T-helper 2 cell (primary cell): Measurements from ENCODE around the gene ZNF117.
"Not testable (repeated sequence)": the region's sequence is repeated elsewhere in the genome, so short reads cannot be mapped to it uniquely, and the experiment has no call there.

Experiments used
- DNase-seq, 5 experiments: peaks; one replicate each; pipeline versions ENCODE4 v3.0.0 to v3.0.0-alpha.2; 2012 to 2022

ZNF117 gene

DNA sequence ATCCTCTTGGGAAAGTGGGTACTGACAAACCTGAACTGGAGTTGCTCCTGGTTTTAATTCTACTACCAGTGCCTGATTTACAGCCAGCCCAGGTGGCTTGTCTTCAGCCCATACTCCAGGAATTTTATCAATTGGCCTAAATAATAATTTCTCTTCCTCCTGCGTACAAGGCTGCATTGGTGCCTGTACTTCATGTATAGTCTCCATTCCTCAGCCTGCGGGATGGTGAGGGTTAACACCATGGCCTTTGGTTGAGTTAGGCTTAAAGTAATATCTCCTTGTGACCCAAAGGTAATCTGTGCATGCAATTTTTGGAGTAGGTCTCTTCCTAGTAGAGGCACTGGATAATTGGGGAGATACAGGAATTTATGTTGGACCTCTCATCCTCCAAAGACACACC lies 5.5 kb upstream of the ZNF117 start:
- no peak for DNase-seq

DNA sequence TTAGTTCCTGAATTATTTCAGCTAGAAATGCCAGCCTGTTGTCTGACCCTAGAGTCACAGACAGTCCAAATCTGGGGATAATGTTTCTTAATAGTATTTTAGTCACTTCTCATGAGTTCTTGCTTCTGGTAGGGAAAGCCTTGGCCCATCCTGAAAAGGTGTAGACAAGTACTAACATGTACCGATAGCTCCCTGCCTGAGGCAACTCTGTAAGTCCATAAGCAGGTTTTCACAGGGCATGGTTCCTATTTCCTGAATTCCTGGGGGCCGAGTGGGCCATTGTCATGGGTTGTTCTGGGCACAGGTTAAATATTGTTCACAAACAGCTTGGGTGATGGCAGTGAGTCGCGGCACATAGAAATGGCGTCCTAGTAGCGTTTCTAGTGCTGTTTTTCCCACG lies 3.1 kb upstream of the ZNF117 start:
- DNase-seq: no peak

DNA sequence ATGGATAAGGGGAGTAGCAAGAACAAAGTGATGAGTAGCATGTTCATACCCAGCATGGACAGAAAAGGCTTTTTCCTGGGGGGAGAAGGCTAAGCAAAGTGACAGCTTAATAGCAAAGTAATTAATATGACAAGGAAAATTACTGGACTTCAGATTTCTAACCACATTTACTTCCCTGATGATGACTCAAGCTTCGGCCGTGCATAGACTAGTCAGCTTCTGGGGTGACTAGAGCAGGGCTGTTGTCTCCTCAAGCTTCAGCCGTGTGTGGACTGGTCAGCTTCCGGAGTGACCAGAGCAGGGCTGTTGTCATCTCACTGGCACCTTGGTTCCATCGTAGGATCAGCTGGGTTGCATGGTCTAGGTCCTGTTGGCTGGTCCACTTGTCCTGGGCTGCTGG lies 2.1 kb upstream of the ZNF117 start:
- DNase-seq: no peak

DNA sequence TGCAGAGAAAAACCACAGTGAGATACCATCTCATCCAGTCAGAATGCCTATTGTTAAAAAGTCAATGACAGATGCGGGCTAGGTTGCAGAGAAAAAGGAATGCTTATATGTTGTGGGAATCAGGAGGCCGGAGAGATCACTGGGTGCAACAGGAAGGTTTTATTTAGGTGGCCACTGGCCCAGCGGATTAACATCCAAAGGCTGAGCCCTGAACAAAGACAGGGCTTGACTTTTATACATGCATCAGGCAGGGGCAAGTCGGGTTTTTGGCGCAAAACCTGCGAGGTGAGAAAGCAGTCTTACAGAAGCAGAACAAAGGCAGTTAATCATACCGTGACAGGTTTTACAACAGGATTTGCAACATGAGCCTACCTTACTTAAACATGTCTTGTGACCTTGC lies 620 bp downstream of the ZNF117 start:
- no peak for DNase-seq

DNA sequence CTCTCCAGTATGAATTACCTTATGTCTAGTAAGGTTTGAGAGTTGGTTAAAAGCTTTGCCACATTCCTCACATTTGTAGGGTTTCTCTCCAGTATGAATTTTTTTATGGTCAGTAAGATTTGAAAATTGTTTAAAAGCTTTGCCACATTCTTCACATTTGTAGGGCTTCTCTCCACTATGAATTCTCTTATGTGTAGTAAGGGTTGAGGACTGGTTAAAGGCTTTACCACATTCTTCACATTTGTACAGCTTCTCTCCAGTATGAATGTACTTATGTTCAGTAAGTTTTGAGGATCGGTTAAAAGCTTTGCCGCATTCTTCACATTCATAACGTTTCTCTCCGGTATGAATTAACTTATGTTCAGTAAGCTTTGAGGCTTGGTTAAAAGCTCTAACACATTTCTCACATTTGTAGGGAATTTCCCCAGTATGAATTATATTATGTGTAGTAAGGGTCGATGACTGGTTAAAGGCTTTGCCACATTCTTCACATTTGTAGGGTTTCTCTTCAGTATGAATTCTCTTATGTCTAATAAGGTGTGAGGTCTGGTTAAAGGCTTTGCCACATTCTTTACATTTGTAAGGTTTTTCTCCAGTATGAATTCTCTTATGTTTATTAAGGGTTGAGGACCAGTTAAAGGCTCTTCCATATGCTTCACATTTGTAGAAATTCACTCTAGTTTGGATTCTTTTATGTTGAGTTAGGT lies 12.2 kb downstream of the ZNF117 start:
- DNase-seq: no peak

DNA sequence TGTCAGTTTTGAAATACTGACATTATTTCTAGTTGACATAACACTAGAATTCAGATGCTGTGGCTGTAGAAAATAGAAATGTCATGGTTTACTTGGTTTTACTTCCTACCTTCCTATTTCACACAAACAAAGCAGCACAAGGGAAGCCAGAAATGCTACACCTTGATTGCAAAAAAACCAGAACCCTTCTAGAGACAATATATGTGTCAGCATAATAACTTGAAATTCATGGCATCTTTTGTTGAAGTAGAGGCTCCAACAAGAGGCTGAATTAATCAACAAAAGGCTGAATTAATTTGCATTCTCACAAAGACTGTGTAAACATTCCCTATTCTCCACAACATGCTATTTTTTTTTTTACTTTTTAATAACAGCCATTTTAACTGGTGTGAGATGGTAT lies 25.2 kb downstream of the ZNF117 start:
- DNase-seq: no peak

DNA sequence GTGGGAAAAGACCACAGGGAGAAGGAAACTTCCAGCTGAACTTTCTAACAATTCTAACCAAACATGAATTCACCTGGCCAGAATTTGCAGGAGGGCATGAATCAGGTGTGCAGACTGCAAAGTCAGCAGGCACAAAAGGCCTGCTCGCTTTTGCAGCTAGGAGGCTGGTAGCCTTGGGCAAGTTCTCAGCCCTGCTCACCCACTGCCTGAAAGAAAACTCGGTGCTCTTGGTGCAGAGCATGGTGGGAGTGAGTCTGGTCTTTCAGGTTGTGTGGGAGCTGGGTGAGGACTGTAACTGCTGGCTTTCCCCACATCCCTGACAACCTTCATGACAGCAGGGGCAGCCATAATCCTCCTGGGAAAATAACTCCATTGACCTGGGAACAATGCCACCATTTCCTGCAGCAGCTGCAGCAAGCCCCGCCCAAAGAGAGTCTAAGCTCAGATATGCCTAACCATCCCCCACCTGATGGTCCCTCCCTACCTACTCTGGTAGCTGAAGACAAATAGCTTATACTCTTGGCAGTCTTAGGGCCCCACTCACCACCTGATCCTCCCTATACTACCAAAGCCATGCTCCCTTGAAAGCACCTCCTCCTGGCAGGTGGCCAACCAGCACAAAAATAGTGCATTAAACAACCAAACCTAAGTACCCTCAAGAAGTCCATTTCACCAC lies 31.6 kb downstream of the ZNF117 start:
- DNase-seq: no peak

DNA sequence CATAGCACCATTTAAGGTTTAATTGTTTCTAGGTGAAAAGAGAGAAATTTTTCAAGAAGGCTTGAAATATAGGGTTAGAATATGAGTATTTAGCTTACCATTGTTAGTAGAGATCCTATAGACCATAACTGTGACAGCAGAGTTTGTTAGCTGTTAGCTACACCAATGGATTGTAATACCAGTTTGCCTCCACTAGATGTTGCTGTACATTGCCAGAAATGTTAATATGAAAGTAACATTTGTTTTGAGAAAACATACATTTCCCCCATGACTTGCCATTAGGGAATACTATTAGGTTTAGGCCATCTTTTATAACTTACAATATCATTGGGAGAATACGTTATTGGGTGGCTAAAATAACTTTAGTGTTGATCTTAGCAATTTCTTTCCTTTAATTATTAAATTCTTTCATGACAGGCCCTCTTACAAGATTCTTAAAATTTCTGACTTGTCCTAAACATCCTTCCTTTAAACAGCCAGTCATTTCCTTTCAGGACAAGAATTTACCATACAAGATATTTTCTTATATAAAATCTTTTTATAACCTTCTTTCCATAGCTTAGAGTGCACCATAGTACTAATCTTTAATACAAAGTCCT lies 39.5 kb downstream of the ZNF117 start:
- peak in 2 of 5 experiments; percentile 12 to 41 for DNase-seq

DNA sequence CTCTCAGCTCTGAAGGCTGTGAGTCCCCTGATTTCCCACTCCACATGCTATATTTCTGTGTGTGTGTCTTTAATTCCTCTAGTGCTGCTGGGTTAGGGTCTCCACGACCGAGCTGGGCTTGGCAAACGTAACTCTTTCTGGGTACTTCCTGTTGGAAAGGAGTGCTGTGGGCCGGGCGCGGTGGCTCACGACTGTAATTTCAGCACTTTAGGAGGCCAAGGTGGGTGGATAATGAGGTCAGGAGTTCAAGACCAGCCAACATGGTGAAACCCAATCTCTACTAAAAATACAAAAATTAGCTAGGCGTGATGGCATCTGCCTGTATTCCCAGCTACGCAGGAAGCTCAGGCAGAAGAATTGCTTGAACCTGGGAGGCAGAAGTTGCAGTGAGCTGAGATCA lies 40.2 kb downstream of the ZNF117 start:
- not testable (repeated sequence) for DNase-seq

DNA sequence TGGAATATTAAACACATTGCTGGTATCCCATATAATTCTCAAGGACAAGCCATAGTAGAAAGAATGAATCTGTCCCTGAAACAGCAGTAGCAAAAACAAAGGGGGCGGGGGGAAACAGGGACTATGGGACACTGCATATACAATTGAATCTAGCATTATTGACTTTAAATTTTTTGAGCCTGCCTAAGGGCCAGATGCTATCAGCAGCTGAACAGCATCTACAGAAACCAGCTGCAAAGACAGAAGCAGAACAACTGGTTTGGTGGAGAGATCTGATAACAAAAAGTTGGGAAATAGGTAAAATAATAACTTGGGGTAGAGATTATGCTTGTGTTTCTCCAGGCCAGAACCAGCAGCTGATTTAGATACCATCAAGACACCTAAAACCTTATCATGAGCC lies 42.1 kb downstream of the ZNF117 start:
- not testable (repeated sequence) for DNase-seq

DNA sequence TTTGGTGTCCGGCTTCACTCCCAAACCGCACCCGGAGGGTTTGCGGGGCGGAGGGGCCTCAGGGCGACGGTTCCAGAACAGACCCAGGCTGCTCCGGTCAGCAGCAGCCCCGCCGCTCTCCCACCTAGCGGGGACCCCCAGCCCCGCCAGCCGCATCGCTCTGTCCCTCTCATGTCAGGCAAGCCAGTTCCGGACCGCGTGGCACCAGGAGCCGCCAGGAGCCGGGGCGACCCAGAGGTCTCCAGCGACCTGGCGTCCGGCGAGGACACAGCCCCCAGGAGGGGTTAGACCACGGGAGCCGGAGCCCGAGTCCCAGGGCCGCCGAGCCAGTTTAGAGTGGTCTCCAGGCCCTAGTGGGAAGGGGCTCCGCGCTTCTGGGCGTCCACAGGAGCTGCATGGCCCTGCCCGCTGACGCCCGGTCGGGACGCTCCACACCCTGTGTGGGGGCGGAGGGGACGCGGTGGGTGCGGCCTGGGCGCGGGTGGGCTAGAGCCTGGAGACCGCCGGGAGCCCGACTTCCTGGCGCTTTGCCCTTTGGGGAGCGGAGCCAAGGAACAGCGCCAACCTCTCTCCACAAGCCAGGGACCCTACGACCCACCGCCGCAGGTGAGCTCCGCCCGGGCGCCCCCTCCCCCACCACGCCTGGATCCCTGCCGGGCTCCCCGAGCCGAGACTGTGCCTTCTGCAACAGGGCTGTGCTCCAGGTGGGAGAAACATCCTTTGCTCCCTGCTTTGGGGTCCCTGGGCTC lies 43.4 kb downstream of the ZNF117 start:
- DNase-seq: no peak

DNA sequence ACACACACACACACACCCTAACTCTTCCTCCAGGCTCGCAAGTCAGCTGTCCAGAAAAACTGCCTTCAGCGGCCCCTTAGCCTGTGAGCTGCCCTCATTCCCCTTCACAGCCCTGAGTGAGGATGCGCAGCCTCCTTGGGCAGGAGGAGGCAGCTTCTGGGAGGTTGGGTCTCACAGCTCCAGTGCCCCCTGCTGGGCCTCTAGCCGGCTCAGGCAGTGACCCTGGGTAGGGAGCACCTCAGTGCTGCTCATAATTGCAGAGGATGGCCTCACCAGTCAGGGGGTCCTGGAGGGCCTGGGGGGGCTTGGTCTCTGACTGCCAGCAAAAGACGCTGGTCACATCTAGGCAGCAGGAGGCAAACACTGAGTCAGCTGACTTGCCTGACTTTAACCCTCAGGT lies 44.1 kb downstream of the ZNF117 start:
- peak in 1 of 5 experiments; percentile 2 for DNase-seq

DNA sequence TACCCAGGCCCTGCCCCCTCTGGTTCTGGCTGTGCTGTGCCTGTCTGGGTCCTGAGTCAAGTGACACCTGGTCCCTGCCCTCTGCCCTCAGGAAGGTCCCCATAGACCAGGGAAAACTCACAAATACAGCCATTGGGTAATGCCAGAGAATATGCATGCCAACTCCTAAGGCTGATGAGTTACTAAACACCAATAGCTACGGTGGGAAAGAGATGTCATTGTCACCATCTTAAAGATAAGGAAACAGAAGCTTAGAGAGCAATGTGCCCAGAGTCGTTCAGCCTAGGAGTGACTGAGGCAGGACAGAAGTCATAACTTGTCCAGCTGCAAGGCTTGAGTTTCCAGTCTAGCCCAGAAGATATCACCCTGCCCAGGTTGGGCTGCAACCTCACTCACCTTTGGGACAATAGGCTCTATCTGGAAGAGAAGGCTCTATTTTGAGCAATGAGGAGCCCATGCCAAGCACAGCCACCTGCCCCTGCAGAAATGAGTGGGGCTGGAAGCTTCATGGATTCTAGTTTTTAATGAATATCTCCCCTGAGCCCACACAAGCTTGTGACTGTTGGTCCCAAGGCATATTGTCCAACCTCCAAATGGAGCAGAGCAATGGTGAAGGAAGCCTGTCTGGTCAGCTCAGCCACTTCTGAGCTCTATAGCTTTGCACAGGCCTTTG lies 45.2 kb downstream of the ZNF117 start:
- DNase-seq: no peak

DNA sequence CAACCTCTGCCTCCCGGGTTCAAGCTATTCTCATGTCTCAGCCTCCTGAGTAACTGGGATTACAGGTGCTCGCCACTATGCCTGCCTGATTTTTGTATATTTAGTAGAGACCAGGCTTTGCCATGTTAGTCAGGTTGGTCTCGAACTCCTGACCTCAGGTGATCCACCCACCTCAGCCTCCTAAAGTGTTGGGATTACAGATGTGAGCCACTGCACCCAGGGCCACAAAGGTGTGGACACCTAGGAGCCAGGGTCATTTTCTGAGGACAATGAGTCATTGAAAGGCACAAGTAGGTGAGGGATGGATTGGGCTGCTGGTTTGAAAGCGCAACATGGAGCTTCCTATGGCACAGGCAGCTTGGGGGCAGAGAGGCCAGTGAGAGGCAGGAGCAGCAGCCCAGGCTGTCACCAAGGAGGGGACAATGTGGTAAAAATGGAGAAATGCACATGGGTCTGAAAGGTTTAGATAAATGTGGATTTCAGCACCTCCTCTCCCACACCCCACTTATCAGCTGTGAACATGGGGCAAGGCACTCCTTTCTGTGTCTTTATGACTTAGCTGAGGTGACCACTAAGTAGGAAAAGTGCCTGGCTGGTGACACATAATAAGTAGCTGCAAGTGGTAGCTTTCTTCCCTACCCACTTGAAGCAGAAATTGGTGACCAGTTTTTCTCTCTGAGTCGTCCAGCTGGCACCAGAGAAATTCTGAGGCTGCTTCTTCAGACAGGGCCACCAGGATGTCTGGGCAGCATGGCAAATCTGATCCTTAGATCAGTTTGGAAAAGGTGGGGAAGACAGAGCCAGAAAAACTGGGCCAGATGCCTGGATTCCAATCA lies 46.0 kb downstream of the ZNF117 start:
- not testable (repeated sequence) for DNase-seq

DNA sequence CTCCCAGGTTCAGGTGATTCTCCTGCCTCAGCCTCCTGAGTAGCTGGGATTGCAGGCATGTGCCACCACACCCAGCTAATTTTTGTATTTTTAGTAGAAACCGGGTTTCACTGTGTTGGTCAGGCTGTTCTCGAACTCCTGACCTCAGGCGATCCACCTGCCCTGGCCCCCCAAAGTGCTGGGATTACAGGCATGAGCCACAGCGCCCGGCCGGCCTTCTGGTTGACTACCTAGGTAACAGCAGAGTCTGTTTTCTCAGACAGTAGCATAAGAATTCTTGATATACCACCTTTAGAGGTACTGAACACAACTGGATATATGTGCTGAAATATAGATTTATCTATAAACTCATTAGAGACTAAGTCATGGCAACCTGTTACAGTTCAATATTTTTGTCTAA lies 50.8 kb downstream of the ZNF117 start:
- not testable (repeated sequence) for DNase-seq

DNA sequence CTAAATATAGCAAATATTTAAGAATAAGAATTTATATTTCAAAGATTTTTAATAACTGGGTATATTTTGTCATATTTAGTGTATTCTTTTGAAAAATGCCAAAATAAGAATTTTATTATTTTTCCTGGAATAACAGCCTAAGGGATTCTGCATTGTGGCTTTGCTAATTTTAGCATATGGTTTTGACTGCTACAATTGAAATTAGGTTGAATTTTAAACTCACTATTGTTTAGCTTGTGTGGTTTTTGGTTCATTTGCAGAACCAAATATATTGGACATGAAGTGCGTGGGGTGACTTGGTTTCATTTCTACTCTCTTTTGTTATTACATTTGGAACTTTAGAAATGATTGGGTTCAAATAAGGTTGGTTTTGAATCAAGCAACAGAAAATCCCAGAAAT lies 52.3 kb downstream of the ZNF117 start:
- DNase-seq: no peak

DNA sequence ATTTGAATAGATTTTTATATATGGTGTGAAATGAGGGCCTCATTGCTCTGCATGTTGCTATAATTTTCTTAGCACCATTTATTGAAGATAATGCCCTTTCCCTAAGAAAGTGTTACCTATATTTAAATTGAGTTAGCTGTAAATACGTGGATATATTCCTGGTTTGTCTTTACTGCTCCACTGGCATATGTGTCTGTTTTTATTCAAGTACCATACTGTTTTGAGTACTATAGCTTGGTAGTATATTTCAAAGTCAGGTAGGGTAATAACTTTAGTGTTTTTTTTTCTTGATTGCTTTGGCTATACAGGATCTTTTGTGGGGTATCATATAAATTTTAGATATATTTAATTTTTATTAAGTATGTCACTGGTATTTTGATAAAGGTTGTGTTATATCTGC lies 56.4 kb downstream of the ZNF117 start:
- DNase-seq: no peak

DNA sequence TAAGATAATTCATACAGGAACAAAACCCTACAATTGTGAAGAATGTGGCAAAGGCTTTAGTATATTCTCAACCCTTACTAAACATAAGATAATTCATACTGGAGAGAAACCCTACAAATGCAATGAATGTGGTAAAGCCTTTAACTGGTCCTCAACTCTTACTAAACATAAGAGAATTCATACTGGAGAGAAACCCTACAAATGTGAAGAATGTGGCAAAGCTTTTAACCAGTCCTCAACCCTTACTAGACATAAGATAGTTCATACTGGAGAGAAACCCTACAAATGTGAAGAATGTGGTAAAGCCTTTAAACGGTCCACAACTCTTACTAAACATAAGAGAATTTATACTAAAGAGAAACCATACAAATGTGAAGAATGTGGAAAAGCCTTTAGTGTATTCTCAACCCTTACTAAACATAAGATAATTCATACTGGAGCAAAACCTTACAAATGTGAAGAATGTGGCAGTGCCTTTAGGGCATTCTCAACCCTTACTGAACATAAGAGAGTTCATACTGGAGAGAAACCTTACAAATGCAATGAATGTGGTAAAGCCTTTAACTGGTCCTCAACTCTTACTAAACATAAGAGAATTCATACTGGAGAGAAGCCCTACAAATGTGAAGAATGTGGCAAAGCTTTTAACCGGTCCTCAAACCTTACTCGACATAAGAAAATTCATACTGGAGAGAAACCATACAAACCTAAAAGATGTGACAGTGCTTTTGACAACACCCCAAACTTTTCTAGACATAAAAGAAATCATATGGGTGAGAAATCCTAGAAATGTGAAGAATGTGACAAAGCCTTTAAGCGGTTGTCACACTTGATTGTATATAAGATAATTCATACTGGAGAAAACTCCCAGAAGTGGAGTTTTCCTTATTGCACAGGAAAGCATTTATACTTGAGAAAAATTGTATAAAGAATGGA lies 62.3 kb downstream of the ZNF117 start:
- not testable (repeated sequence) for DNase-seq
